ENCODE measurements around the gene SLC7A9.

GRCh38 chr19:32818536-32818935 lies 51.0 kb downstream of the SLC7A9 start:
- TF ChIP-seq EZH2 (IDR thresholded peaks at IDR 0.05; ENCODE audit: borderline replicate concordance, low read depth, low read length, severe bottlenecking) (no peak), CTCF (IDR thresholded peaks at IDR 0.05; ENCODE audit: extremely low read depth in 1 of 2, insufficient read depth in 1 of 2, low read depth in 1 of 2, low read length in 2 of 2) (no peak), JUN (IDR thresholded peaks at IDR 0.05; ENCODE audit: borderline replicate concordance, insufficient read depth, insufficient read length, low read depth) (no peak)
